ENCODE results near the gene RFT1.

Gene RFT1, protein sequence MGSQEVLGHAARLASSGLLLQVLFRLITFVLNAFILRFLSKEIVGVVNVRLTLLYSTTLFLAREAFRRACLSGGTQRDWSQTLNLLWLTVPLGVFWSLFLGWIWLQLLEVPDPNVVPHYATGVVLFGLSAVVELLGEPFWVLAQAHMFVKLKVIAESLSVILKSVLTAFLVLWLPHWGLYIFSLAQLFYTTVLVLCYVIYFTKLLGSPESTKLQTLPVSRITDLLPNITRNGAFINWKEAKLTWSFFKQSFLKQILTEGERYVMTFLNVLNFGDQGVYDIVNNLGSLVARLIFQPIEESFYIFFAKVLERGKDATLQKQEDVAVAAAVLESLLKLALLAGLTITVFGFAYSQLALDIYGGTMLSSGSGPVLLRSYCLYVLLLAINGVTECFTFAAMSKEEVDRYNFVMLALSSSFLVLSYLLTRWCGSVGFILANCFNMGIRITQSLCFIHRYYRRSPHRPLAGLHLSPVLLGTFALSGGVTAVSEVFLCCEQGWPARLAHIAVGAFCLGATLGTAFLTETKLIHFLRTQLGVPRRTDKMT
- 23.6 to 30.1 (median 28.4) reads per million in 3 experiments for total RNA-seq

GRCh38 chr3:53130179-53131061 is at the start of gene RFT1:
Gene RFT1 (minus strand): TSS chr3:53130435. CDS start chr3:53130400, 35 bp downstream.
- DNase-seq = peak; percentile 95

DNA sequence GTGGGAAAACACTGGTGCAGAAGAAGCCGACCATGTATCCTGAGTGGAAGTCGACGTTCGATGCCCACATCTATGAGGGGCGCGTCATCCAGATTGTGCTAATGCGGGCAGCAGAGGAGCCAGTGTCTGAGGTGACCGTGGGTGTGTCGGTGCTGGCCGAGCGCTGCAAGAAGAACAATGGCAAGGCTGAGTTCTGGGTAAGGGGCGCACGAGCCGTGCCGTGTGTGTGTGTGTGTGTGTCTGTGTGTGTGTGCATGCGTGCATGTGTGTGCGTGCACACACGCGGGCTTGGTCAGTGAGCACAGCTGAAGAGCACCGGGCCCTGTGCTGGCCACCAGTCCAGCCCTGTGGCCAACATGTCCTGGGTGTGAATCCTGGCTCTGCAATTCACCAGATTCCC is 49.3 kb upstream of the RFT1 start:
- no peak for DNase-seq

GRCh38 chr3:53178246-53178645 is 48.0 kb upstream of the RFT1 start:
- DNase-seq = no peak

GRCh38 chr3:53175613-53176540 is 45.6 kb upstream of the RFT1 start:
- DNase-seq = no peak

DNA sequence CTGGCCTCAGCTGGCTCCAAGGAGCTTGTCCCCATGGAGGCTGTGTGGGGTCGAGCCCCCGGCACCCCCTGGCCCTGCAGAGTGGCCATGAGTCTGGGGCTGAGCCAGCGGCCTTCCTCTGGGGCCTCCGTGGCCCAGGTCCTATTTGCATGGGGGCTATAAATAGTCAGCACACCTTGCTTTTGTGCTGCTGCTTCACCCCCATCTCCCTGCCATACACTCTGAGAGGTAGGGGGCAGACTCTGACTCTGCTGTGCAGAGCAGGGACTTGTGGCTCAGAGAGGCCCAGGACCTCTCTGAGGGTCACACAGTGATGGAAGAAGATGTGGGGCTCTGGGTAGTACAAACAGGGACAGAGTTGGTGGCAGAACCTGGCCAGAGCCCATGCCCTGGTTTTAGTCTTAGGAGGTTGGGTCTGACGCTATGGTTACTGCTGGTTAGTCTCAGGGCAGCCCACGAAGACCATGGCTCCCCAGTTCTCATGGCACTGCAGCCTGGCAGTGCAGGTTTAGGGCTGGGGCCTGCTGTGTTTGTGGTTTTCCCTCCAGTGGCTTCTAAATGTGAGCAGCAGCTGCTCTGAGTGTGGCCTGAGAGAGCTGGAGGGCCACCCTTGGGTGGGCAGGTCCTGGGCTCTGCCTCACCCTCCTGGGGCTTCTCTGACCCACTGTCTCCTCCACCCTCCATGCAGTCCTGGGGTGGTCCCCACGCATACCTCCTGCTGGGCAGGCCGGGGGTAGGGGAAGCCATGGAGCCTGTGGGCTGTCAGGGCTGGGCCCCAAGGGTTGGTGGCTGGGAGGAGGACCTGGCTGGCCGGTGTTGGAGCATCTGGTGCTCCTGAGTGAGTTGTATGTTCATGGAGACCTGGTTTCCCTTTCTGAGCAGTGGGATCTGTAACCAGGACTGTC is 44.4 kb upstream of the RFT1 start:
- no peak for DNase-seq

DNA sequence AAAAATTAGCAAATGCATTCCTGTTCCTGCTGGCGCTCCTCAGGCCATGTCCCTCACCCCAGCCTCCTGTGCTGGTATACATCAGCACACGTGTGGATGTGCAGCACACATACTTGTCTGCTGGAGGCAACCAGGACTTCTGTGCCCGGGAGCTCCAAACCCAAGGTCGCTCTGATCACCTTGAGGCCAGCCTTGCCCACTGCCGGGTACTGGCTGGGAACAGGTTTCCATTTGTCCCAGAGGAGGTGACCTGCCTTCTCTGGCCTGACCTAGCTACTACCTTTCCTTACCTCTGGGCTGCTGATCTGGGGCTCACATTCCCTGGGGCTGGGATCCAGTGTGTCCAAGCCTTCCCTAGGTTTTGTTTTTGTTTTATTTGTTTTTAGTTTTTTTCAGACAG is 42.9 kb upstream of the RFT1 start:
- DNase-seq = no peak

- no peak for DNase-seq
These were observed 41.7 kb upstream of the RFT1 start for GRCh38 chr3:53171827-53172505.

- no peak for DNase-seq
These were observed 40.8 kb upstream of the RFT1 start for GRCh38 chr3:53171064-53171418.

GRCh38 chr3:53170325-53171063 is 40.3 kb upstream of the RFT1 start:
- DNase-seq = no peak

GRCh38 chr3:53169832-53170324 is 39.6 kb upstream of the RFT1 start:
- no peak for DNase-seq

- no peak for DNase-seq
These were observed 39.0 kb upstream of the RFT1 start for GRCh38 chr3:53169045-53169831.

GRCh38 chr3:53168175-53168923 is 38.1 kb upstream of the RFT1 start:
- DNase-seq = no peak

DNA sequence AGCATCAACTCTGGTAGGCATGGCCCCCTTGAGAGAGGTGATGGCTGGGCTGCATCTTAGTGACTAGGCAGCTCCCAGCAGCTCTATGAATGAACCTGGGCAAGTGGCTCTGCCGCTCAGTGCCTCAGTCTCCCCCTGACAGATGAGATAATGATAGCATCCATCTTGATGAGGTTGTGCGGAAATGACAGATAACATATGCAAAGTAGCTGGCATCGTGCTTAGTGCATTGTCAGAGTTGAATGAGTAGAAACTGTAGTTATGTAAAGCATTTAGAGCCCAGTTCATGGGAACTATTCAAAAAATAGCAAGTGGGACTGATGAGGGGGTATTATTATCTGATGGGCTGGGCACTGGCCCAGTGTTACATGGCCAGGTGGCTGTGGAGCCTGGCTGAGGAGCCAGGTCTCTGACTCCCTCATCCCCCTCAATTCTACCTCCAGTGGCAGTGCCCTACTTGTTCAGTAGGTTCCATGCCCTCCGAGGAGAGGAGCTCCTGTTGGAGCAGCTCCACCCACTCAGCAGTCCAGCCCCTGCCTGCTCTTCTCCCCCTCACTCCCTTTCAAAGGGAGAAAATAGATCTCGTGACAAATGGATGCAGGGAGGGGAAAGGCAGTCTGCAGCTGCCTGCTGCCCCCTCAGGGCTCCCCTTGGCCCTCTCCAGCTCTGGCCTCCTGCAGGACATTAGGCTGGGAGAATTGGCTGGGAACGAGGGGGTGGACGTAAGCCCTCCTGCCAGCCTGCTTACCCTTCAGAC is 37.4 kb upstream of the RFT1 start:
- no peak for DNase-seq

DNA sequence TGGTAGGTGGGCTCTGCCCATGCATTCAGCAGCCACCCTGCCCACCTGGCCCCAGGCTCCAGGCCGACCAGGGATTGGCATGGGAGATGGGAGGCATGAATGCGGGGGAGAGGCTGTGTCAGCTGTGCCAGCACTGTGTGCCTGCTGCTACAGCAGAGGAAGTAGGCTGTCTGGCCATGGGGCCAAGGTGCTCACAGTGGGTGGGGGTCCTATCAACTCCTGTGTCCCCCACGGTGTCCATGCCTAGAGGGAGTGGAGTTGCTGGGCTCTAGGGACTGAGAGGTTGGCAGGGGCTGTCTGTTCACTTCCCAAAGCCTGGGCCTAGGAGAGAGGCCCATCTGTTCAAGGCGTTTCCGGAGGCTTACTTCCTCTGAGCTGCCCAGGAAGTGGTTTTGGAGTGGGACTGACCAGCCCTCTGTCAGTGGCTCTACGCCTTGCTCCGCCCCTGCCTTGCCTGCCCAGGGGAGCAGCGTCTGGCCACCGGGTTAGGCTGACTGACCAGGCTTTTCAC is 36.6 kb upstream of the RFT1 start:
- no peak for DNase-seq

DNA sequence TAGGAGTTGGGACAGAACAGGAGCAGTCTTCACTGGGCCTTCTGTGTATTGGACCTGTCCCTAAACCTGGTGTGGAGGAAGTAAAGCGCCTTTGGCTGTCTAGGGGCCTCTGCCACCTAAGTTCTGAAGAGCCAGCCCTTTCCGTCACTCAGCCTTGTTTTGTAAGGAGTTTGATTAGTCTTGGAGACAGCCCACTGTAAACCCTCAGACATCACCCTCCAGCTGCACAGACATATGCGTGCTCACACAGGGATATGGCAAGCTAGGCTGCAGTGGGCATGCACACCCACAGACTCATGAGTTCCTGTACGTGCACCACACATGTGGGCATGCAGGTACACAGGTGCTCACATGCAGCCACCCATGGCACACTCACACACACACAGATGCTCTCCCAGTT is 36.0 kb upstream of the RFT1 start:
- DNase-seq = no peak

- DNase-seq = no peak
These were observed 34.7 kb upstream of the RFT1 start for GRCh38 chr3:53164911-53165310.

Data from central memory CD4-positive, alpha-beta T cell (primary cell).